Gastrocnemius medialis (tissue), 4 donors: ENCODE measurements around the gene ZMIZ2.

Source experiments
- CTCF ChIP-seq, 5 experiments: fragments of 450-650 bp in 3 of 5; fragments of 200-600 bp in 2 of 5; sonication (generic) in 2 of 5; IDR thresholded peaks in 4 of 5; conservative IDR thresholded peaks in 1 of 5; 1 replicate in 4 of 5; 2 replicates in 1 of 5; pipeline ENCODE4 v1.5.1; 2016 to 2019; ENCODE audit warnings: antibody characterized with exemption in 5 of 5, mild to moderate bottlenecking in 3 of 5, moderate library complexity in 3 of 5
- POLR2A ChIP-seq, 2 donors: fragments of 450-650 bp; IDR thresholded peaks; one replicate each; pipeline ENCODE4 v1.6.1; 2017; ENCODE audit warnings: antibody characterized with exemption in 2 of 2, mild to moderate bottlenecking in 2 of 2, moderate library complexity in 2 of 2

GRCh38 chr7:44736896-44737295 is 11.8 kb upstream of the ZMIZ2 start:
- TF ChIP-seq POLR2A (IDR thresholded peaks at IDR 0.05): no peak
- TF ChIP-seq CTCF (IDR thresholded peaks at IDR 0.05 in 4 of 5, conservative IDR thresholded peaks at IDR 0.05 in 1 of 5): no peak
